HT-29 (cell line): Measurements from ENCODE around the gene ITPRIP. TPM values are rescaled to one million over a fixed set of nuclear protein-coding genes. Genes with fewer than 3 reads are reported as not detected.

Experiments
- DNase-seq: peaks from one replicate; pipeline ENCODE4 v3.0.0-alpha.2; 2015; ENCODE audit warnings: low spot score
- total RNA-seq: library from RNA; depleted of rRNA; stranded (reverse); fragments of >200 nt; shearing (Covaris generic); gene quantifications from 2 replicates; pipeline ENCODE4 v1.2.3, GENCODE V29; 2014

ITPRIP gene
- total RNA-seq, 1 experiment from 2014 or later = 2.4 TPM

DNA sequence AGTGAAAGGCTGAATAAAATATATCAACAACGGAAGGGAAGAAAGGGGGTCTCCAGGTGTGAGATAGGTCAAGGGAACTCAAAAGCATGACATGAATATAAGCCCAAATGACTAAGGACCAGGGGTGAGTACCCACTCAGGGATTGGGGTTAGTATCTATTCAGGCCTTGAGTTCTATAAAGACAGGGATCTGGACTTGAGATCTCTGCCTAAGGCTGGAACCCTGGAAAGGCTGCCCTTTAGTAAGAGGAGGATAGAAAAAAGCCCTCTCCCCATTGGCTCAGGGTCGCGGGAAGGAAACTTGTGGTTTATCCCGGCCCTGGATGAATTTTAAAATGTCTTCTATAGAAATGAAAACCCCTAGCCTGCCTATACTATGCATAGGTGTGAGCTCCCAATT, 2.4 kb upstream of the ITPRIP start:
- DNase-seq = no peak

GRCh38 chr10:104340111-104340526, 1.9 kb upstream of the ITPRIP start:
- peak; percentile 37 for DNase-seq

DNA sequence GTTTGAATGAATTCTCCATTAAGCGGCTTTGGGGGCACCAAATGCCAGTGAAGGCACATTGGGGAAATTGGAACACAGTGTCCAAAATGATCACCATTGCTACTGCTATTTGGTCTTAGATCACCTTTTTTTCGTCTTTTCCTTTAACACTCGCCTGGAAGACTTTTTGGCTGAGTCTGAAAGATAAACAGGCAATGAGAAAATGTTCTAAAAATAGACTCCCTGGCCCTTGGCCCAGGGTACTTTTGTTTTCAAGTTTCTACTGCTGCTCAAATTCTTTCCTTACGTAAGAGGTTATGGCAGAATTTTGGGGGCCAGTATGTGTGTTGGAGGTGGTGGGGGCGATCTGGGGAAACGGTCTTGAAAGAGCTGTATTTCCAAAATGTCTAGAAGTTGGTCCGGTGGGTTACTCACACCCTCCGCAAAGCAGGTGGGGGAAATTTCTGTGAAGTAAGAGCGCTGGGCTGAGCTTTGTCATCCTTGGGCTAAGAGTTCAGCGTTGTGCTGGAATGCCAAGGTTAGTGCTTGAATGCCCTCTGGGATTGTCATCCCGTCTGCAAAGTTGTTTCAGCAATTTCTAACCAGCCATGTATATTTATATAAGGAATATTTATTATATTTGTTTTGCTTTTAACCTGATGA, 1.3 kb upstream of the ITPRIP start:
- DNase-seq = peak; percentile 10

GRCh38 chr10:104337521-104337984, 712 bp downstream of the ITPRIP start:
- peak; percentile 61 for DNase-seq

DNA sequence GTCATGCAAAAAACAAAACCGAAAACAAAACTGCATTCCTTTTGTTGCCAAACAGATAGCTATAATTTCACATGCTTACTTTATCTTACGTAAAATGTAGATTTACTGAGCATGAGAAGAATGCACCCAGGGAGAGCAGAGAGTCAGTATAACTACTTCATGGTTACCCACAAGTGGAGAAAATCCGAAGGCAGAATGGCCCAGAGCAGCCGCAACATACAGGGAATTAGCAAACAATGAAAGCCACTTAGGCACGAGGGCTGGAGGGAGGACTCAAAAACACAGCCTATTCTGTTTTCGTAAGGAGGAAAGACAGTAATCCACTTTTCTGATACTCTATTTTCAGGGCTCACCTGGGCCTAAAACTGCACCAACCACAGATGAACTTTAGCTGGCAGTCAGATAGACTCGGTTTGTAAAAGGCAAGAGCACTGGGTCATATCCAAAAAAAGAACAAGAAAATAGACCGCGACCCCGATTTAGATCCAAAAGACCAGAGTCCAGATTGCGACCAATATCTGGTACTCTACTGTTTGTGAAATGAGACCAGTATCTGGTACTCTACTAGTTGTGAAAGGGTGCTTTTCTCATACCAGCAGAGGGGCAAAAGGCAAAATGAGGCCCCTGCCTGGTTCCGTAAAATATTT, 1.3 kb downstream of the ITPRIP start:
- DNase-seq = no peak

DNA sequence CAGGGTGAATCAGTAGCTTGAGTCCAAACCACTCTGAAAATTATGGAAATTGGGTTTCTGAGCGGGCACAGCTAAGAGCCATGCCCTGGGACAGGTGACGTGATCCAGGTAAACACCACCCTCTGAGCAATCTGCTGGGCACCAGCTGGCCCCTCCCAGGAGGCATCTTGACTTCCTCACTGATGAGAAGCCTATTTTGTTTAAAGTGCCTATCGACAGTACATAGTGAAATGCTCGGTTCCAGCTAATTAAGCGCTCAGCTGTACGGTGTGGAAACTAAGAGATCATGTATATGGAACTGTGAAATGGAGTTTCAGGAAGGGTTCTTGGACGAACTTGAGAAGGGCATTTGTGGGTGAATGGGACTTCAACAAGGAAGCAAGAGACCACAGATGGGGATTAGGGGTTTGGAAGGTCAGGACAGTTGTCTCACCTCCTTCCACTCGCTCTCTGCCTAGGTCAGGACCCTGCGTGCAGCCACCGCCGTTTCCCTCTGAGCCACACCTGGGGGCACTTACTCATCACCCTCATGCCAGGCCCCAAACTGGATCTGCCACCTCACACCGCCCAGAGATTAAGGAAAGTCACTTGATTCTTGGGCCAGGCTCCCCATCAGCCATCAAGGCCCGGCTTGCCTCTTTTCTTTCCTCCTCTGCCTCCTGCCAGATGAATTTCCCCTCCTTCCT, 3.2 kb downstream of the ITPRIP start:
- DNase-seq = no peak

- DNase-seq = no peak
Observed at GRCh38 chr10:104334561-104334960, 3.7 kb downstream of the ITPRIP start.

DNA sequence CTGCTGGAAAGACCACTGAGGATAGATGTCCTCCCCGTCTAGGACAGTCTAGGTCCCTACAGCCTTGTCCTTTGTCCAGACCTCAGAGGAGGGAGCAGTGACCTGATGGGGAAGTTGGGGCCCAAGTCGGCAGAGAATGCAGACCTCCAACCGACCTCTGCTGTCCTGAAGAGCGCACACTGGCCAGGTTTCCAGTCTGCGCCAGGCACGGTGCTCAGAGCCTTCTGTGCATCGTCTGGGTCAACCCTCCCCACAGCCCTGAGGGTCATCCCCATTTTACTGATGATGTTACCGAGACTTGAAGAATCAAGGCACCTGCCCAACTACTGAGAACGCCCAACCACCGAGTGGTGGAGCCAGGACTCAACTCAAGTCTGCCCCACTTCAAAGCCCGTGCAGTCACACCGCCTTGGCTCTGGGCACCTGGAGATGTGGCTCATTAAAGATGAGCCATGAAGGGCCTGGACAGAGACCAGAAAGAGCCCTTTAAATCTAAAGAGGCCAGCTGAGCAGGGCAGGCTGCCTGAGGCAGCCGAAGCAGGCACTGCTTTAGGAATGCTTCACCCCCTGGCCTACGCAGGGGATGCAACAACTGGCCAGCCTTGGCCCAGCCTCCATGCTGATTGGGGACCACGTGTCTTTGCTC, 4.4 kb downstream of the ITPRIP start:
- DNase-seq = no peak

- no peak for DNase-seq
Observed at GRCh38 chr10:104333032-104333727, 5.1 kb downstream of the ITPRIP start.

GRCh38 chr10:104332243-104333031, 5.8 kb downstream of the ITPRIP start:
- DNase-seq = no peak

DNA sequence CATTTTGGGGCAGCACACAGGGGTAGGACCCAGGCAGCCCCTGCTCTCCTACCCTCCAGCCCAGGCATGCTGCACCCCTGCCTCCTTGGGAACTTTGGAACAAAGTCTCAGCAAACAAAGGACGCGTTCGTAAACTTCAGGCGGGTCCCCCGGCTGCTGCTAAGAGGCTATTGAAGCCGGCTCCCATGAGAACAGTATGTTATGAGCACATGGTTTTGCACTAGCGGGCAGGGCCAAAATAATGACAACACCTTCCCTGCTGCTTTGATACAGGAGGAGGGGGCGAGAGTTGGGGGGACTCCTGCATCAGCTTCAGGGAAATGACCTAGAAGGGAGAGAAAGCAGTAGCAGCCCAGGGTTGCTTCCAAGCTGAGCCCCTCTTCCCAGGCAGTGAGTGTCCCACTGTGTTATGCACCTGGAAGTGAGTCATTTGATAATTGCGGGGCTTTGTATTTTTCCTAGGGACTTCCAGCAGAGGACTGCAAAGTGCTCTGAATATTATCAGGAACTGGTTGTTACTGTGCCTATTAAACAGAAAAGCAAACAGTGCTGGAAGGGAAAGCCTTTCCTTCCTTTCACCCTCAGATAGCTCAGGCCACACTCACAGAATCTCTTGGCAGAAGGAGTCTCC, 6.9 kb downstream of the ITPRIP start:
- DNase-seq = peak; percentile 56

DNA sequence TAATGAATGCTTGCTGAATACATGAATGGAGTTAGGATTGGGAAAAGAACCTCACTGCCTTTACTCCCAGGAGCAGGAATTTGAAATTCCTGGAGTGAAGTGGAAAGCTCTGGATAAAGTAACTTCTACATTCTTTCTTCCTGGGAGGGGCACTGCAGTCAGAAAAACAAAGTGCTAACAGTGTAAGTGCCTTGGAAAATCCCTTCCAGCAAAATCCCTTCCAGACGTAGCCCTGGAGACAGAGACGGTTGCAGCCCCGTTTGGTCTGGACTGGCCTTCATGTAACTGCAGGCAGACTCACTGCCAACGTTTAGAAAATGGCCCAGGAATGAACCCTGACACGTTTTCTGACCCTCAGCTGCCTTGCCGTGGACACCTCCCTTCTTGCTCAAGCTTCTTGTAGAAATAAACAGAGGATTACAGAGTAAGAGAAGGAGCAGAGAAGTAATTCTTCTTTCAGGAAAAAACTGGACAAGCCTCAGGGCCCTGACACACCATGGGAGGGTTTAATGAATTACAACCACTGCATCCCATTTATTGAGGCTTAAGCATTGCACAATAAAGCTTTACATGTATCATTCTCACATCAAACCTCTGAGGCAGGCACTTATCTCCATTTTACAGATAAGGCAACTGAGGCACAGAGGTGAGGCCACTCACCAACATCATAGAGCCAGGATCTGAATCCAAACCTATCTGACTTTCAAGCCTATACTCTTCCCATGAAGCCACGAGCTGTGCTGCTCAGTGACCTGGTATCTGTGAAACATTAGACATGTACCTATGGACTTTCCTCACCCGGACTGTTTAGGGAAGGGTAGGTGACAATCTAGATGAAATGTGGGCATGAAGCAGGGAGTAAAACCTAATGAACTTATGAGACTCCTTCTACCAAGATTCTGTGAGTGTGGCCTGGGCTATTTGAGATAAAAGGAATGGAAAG, 7.8 kb downstream of the ITPRIP start:
- DNase-seq = no peak

- no peak for DNase-seq
Observed at GRCh38 chr10:104329735-104330134, 8.5 kb downstream of the ITPRIP start.

DNA sequence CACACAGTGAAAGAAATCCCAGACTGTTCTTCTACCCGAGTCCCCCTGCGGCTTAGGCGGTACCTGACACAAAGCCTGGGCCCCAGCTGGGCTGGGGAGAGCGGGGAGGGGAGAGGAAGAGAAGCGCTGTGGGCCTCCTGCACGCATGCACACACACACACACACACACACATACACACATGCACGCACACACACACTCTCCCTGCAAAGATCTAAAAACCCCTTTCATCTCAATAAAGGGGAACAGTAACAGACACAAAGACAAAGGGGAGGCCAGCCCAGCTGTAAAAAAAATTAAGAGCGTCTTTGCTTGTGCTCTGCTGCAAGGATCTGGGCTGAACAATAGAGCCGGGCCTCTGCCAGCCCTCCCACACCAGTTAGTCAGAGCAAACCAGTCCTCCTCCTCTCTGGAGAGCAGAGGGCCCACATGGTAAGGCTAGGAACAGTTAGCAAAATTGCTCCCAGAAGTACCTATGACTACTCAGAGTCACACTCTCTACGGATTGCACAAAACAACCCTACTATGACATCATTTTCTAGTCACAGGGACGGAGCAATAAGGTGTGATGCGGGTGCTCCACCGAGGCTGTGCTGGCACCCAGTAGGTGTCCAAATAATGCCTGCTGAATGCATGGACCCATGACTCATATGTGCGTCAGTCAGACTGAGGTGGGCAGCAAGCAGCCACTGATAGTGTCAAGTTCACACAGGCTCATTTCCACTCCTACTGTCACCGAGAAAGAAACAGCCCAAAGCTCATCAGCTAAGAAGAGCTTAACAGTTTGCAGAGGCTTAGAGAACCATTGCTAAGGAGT, 9.2 kb downstream of the ITPRIP start:
- DNase-seq = no peak

DNA sequence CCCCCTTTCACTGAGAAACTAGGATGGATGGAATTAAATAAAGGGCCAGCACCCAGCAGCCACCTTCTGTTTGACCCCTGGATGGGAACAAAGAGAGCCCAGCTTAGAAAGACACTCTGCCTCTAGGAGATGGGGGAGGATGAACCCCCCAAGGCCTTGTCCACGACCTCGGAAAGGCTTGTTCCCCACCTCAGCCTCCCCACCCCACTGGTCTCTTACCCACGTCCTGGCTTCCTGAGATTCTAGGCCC, 9.7 kb downstream of the ITPRIP start:
- no peak for DNase-seq

GRCh38 chr10:104327745-104328645, 10.3 kb downstream of the ITPRIP start:
- DNase-seq = no peak

DNA sequence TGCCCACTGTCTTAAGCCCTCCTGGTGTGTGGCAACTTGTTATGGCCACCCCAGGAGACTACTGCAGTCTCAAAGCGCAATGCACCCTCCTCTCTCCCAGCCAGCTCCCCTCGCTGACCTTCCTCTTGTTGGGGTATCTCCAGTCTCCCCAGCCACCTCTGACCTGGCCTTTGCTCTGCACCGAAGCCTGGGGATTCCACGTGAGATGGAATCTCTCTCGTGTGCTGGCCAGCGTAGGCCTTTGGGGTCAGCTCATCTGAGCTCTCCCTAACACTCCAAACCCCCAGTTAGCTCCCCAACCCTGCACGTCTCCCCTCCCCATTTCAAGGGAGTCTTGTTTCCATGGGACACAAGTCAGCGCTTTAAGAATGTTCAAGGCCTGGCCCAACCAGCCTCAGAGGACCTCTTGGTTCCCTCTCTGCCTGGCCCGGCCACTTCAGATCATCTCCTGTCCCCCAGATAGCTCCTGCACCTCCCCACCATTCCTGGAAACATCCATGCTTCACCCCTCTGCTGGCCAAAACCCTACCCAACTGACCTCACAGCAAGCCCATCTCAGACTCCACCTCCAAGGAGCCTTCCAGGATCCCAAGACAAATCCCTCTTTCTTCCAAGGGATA, 11.2 kb downstream of the ITPRIP start:
- DNase-seq = no peak
